HCT116 (cell line): ENCODE measurements around the gene ZAP70. TPM values are rescaled to one million over a fixed set of nuclear protein-coding genes. Genes with fewer than 3 reads are reported as not detected.

Experiments
- ATAC-seq: fragments of 200-7000 bp; cut with Tn5 transposase; 2 replicates; pipeline ENCODE4 v1.9.1; 2020; ENCODE audit warnings: mild to moderate bottlenecking, moderate library complexity
- BruUV-seq: library from RNA; stranded (reverse); fragments of 400-500 nt; replicated peaks from 2 replicates; lab custom pipeline; 2021; lab: Mats Ljungman, UMichigan
- CTCF ChIA-PET: fragments of 300-600 bp; sonication (Branson Sonifier 250); formaldehyde crosslinking; loops from one replicate; lab custom pipeline; 2021; ENCODE audit warnings: antibody characterized with exemption; lab: Charles Lee
- POLR2A ChIA-PET: fragments of 300-600, 350-600 bp; sonication (Branson Sonifier 250); formaldehyde crosslinking; loops from one replicate; lab custom pipeline; 2021; ENCODE audit warnings: antibody characterized with exemption; lab: Charles Lee
- RAD21 ChIA-PET, 2 experiments: fragments of 300-600 bp; sonication (Branson Sonifier 250); formaldehyde crosslinking; loops; one replicate each; lab custom pipeline; 2023; ENCODE audit warnings: low total read pairs in 2 of 2; ENCODE audit not compliant: uncharacterized antibody in 2 of 2, unreplicated experiment in 2 of 2, low non-redundant PET in 1 of 2; lab: Charles Lee
- DNase-seq: peaks from one replicate; pipeline ENCODE4 v3.0.0-alpha.2; 2010; ENCODE audit warnings: low read depth, low spot score
- H2AFZ ChIP-seq: fragments of 200-600 bp; shearing (Covaris generic), sonication (generic); 2 replicates; pipeline ENCODE4 v1.6.1; 2017; ENCODE audit warnings: low read depth, mixed run types, mixed read lengths, antibody characterized with exemption, low read length; ENCODE audit not compliant: poor library complexity, severe bottlenecking
- H3K27ac ChIP-seq: 2 replicates; pipeline ENCODE4 v1.5.1; 2012; ENCODE audit warnings: low read depth, low read length
- H3K27me3 ChIP-seq: fragments of 200-600 bp; sonication (generic); 2 replicates; pipeline ENCODE4 v1.6.1; 2016; ENCODE audit warnings: mixed run types, low read length, mixed read lengths; ENCODE audit not compliant: insufficient read depth
- H3K36me3 ChIP-seq, 2 experiments: fragments of 200-500 bp in 1 of 2; fragments of 200-600 bp in 1 of 2; sonication (Bioruptor generic) in 1 of 2; sonication (generic) in 1 of 2; 2 replicates each; pipeline versions ENCODE4 v1.5.1 to v1.6.1; 2014 to 2016; ENCODE audit warnings: low read length in 2 of 2, inconsistent platforms in 1 of 2, mixed read lengths in 1 of 2, mixed run types in 1 of 2; ENCODE audit not compliant: insufficient read depth in 2 of 2, control insufficient read depth in 1 of 2
- H3K4me1 ChIP-seq, 2 experiments: fragments of 200-600 bp in 1 of 2; sonication (generic) in 1 of 2; 2 replicates each; pipeline versions ENCODE4 v1.5.1 to v1.6.1; 2012 to 2017; ENCODE audit warnings: low read length in 2 of 2, inconsistent platforms in 1 of 2, mild to moderate bottlenecking in 1 of 2, mixed read lengths in 1 of 2, mixed run types in 1 of 2, moderate library complexity in 1 of 2; ENCODE audit not compliant: insufficient read depth in 2 of 2, control insufficient read depth in 1 of 2
- H3K4me2 ChIP-seq: fragments of 200-600 bp; sonication (generic); 2 replicates; pipeline ENCODE4 v1.6.1; 2017; ENCODE audit warnings: mixed run types, low read length, mixed read lengths
- H3K4me3 ChIP-seq, 2 experiments: fragments of 200-600 bp in 1 of 2; sonication (generic) in 1 of 2; replicated peaks in 1 of 2; 2 replicates each; pipeline ENCODE4 v1.5.1; 2011 to 2016; ENCODE audit warnings: low read length in 2 of 2, control low read depth in 1 of 2, low read depth in 1 of 2, mild to moderate bottlenecking in 1 of 2, mixed read lengths in 1 of 2, mixed run types in 1 of 2
- H3K79me2 ChIP-seq: fragments of 200-600 bp; sonication (generic); 2 replicates; pipeline ENCODE4 v1.6.1; 2017; ENCODE audit warnings: mild to moderate bottlenecking, mixed run types, low read length, moderate library complexity, mixed read lengths; ENCODE audit not compliant: insufficient read depth
- H3K9ac ChIP-seq: fragments of 200-600 bp; sonication (generic); 2 replicates; pipeline ENCODE4 v1.6.1; 2016; ENCODE audit warnings: low read length, mixed read lengths
- H3K9me2 ChIP-seq: fragments of 200-600 bp; sonication (generic), shearing (Covaris generic); 2 replicates; pipeline ENCODE4 v1.6.1; 2017; ENCODE audit warnings: mixed run types, mild to moderate bottlenecking, moderate library complexity; ENCODE audit not compliant: insufficient read depth
- H3K9me3 ChIP-seq, 2 experiments: fragments of 200-500 bp in 1 of 2; fragments of 200-600 bp in 1 of 2; sonication (Bioruptor generic) in 1 of 2; sonication (generic) in 1 of 2; 2 replicates each; pipeline ENCODE4 v1.6.1; 2014 to 2017; ENCODE audit warnings: low read length in 2 of 2, mixed read lengths in 2 of 2, inconsistent platforms in 1 of 2, low read depth in 1 of 2, mild to moderate bottlenecking in 1 of 2, mixed run types in 1 of 2, moderate library complexity in 1 of 2; ENCODE audit not compliant: control insufficient read depth in 1 of 2, insufficient read depth in 1 of 2
- H4K20me1 ChIP-seq: fragments of 200-600 bp; sonication (generic), shearing (Covaris generic); 2 replicates; pipeline ENCODE4 v1.6.1; 2017; ENCODE audit warnings: mixed run types, mild to moderate bottlenecking, moderate library complexity; ENCODE audit not compliant: insufficient read depth
- EGR1 ChIP-seq: IDR thresholded peaks from 2 replicates; pipeline ENCODE4 v1.6.1; 2012; ENCODE audit warnings: low read depth
- EZH2 ChIP-seq: fragments of 200-600 bp; sonication (generic); IDR thresholded peaks from 2 replicates; pipeline ENCODE4 v1.6.1; 2017; ENCODE audit warnings: antibody characterized with exemption, mixed run types
- FOSL1 ChIP-seq: IDR thresholded peaks from 2 replicates; pipeline ENCODE4 v1.6.1; 2012; ENCODE audit warnings: low read depth
- POLR2A ChIP-seq: IDR thresholded peaks from 2 replicates; pipeline ENCODE4 v1.7.0; 2011; ENCODE audit warnings: borderline replicate concordance; ENCODE audit not compliant: insufficient read depth, insufficient read length; ENCODE audit errors: extremely low read depth
- POLR2AphosphoS5 ChIP-seq: IDR thresholded peaks from 2 replicates; pipeline ENCODE4 v1.6.1; 2011; ENCODE audit warnings: mild to moderate bottlenecking, low read depth, low read length, moderate library complexity
- SP1 ChIP-seq: IDR thresholded peaks from 2 replicates; pipeline ENCODE4 v1.6.1; 2012; ENCODE audit warnings: low read depth
- SRF ChIP-seq: IDR thresholded peaks from 2 replicates; pipeline ENCODE4 v1.6.1; 2012; ENCODE audit warnings: low read depth
- intact Hi-C: fragments of 100-400 bp; cut with micrococcal nuclease; formaldehyde crosslinking; loops from 2 replicates; pipeline ENCODE4 v1.10.0; 2022
- total RNA-seq: library from RNA; stranded (reverse); gene quantifications from one replicate; pipeline ENCODE4 v1.2.1, GENCODE V29; 2021; ENCODE audit not compliant: unreplicated experiment
- TF ChIP-seq, protein P1 (sequence below): IDR thresholded peaks from 2 replicates; pipeline ENCODE4 v1.6.1; 2011; ENCODE audit warnings: mild to moderate bottlenecking, low read length, moderate library complexity; ENCODE audit not compliant: insufficient replicate concordance; ENCODE audit errors: extremely low read depth
- TF ChIP-seq, protein P2 (sequence below), 3 experiments: fragments of 200-600 bp in 1 of 3; sonication (generic) in 1 of 3; IDR thresholded peaks in 2 of 3; conservative IDR thresholded peaks in 1 of 3; 2 replicates each; pipeline ENCODE4 v1.5.1; 2012 to 2017; ENCODE audit warnings: low read depth in 2 of 3, low read length in 2 of 3, antibody characterized with exemption in 1 of 3, borderline replicate concordance in 1 of 3, control low read depth in 1 of 3, mild to moderate bottlenecking in 1 of 3, mixed read lengths in 1 of 3, mixed run types in 1 of 3, moderate library complexity in 1 of 3; ENCODE audit not compliant: insufficient read depth in 1 of 3
- TF ChIP-seq, protein P3 (sequence below): IDR thresholded peaks from 2 replicates; pipeline ENCODE4 v1.6.1; 2012
- TF ChIP-seq, protein P4 (sequence below): IDR thresholded peaks from 2 replicates; pipeline ENCODE4 v1.6.1; 2012; ENCODE audit warnings: low read depth

Gene ZAP70
- total RNA-seq, 1 experiment from 2014 or later = 0.91 TPM

DNA sequence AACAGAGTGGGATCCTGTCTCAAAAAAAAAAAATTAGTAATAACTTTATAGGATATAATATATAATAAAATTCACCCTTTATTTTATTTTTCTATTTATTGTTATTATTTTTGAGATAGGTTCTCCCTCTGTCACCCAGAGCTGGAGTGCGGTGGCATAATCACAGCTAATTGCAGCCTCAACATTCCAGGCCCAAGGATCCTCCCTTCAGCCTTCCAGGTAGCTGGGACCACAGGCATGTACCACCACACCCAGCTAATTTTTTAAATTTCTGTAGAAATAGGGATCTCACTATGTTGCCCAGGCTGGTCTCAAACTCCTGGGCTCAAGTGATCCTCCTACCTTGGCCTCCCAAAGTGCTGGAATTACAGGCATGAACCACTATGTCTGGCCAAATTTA lies 42.9 kb upstream of the ZAP70 start (continued):
- TF ChIP-seq, protein P1, sequence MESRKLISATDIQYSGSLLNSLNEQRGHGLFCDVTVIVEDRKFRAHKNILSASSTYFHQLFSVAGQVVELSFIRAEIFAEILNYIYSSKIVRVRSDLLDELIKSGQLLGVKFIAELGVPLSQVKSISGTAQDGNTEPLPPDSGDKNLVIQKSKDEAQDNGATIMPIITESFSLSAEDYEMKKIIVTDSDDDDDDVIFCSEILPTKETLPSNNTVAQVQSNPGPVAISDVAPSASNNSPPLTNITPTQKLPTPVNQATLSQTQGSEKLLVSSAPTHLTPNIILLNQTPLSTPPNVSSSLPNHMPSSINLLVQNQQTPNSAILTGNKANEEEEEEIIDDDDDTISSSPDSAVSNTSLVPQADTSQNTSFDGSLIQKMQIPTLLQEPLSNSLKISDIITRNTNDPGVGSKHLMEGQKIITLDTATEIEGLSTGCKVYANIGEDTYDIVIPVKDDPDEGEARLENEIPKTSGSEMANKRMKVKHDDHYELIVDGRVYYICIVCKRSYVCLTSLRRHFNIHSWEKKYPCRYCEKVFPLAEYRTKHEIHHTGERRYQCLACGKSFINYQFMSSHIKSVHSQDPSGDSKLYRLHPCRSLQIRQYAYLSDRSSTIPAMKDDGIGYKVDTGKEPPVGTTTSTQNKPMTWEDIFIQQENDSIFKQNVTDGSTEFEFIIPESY = no peak
- TF ChIP-seq FOSL1 = no peak

DNA sequence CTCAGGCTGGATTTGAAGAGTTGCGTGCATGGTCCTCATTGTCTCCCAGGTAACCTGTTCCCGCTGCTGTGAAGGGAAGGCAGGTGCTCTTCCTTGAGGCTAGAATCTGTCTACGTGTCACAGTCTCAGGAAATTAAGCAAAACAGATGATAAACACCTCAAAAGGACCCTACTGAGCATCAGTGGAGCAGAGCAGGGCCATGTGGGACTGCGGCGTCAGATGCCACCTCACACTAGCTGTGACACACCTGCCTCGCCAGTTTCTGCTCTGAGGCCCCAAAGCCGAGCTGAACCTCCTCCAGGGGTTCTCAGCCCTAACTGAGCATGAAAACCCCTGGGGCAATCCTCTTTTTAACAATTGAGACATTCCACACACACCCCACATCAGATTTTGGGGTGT lies 41.9 kb upstream of the ZAP70 start:
- DNase-seq (no peak), ATAC-seq (no peak)
- intact Hi-C loops = no loop called here
- no peak overlapping the region for H3K27ac ChIP-seq
- H3K9me2 ChIP-seq = no peaks in the 10 kb centered on the region
- H3K9ac ChIP-seq = no peak overlapping the region
- POLR2A ChIA-PET = no interaction called here
- BruUV-seq = no TSS peak
- CTCF ChIA-PET = no interaction called here
- H4K20me1 ChIP-seq = no peaks in the 10 kb centered on the region
- H3K36me3 ChIP-seq = no peaks in the 10 kb centered on the region
- H3K4me1 ChIP-seq = no peaks in the 10 kb centered on the region
- H3K9me3 ChIP-seq = no peaks in the 10 kb centered on the region
- RAD21 ChIA-PET = no interaction called here
- H3K4me2 ChIP-seq = no peak overlapping the region
- H3K79me2 ChIP-seq = no peaks in the 10 kb centered on the region
- no peaks in the 10 kb centered on the region for H3K27me3 ChIP-seq
- H3K4me3 ChIP-seq = no peak overlapping the region
- TF ChIP-seq POLR2AphosphoS5 (no peak), SRF (no peak), FOSL1 (no peak), EZH2 (no peak), EGR1 (no peak), POLR2A (no peak), SP1 (no peak)
- TF ChIP-seq, protein P2, sequence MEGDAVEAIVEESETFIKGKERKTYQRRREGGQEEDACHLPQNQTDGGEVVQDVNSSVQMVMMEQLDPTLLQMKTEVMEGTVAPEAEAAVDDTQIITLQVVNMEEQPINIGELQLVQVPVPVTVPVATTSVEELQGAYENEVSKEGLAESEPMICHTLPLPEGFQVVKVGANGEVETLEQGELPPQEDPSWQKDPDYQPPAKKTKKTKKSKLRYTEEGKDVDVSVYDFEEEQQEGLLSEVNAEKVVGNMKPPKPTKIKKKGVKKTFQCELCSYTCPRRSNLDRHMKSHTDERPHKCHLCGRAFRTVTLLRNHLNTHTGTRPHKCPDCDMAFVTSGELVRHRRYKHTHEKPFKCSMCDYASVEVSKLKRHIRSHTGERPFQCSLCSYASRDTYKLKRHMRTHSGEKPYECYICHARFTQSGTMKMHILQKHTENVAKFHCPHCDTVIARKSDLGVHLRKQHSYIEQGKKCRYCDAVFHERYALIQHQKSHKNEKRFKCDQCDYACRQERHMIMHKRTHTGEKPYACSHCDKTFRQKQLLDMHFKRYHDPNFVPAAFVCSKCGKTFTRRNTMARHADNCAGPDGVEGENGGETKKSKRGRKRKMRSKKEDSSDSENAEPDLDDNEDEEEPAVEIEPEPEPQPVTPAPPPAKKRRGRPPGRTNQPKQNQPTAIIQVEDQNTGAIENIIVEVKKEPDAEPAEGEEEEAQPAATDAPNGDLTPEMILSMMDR (IDR thresholded peaks at IDR 0.05 in 2 of 3, conservative IDR thresholded peaks at IDR 0.05 in 1 of 3; ENCODE audit: borderline replicate concordance in 1 of 3, insufficient read depth in 1 of 3, low read depth in 2 of 3, low read length in 2 of 3) = no peak
- TF ChIP-seq, protein P3, sequence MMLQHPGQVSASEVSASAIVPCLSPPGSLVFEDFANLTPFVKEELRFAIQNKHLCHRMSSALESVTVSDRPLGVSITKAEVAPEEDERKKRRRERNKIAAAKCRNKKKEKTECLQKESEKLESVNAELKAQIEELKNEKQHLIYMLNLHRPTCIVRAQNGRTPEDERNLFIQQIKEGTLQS = no peak
- TF ChIP-seq, protein P4, sequence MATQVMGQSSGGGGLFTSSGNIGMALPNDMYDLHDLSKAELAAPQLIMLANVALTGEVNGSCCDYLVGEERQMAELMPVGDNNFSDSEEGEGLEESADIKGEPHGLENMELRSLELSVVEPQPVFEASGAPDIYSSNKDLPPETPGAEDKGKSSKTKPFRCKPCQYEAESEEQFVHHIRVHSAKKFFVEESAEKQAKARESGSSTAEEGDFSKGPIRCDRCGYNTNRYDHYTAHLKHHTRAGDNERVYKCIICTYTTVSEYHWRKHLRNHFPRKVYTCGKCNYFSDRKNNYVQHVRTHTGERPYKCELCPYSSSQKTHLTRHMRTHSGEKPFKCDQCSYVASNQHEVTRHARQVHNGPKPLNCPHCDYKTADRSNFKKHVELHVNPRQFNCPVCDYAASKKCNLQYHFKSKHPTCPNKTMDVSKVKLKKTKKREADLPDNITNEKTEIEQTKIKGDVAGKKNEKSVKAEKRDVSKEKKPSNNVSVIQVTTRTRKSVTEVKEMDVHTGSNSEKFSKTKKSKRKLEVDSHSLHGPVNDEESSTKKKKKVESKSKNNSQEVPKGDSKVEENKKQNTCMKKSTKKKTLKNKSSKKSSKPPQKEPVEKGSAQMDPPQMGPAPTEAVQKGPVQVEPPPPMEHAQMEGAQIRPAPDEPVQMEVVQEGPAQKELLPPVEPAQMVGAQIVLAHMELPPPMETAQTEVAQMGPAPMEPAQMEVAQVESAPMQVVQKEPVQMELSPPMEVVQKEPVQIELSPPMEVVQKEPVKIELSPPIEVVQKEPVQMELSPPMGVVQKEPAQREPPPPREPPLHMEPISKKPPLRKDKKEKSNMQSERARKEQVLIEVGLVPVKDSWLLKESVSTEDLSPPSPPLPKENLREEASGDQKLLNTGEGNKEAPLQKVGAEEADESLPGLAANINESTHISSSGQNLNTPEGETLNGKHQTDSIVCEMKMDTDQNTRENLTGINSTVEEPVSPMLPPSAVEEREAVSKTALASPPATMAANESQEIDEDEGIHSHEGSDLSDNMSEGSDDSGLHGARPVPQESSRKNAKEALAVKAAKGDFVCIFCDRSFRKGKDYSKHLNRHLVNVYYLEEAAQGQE = no peak
- no peak overlapping the region for H2AFZ ChIP-seq
